Caco-2 (cell line): ENCODE measurements around the gene PNLDC1. TPM values are rescaled to one million over a fixed set of nuclear protein-coding genes. Genes with fewer than 3 reads are reported as not detected.
A peak's percentile ranks its signal among the peaks of the same experiment; 100 is the strongest.

Source experiments
- BruUV-seq: library from RNA; stranded (reverse); fragments of 400-500 nt; replicated peaks from 2 replicates; lab custom pipeline; 2021; lab: Mats Ljungman, UMichigan
- CTCF ChIA-PET: fragments of 300-600 bp; sonication (Branson Sonifier 250); formaldehyde crosslinking; loops from one replicate; lab custom pipeline; 2022; ENCODE audit warnings: antibody characterized with exemption; lab: Charles Lee
- POLR2A ChIA-PET: fragments of 300-600 bp; sonication (Branson Sonifier 250); formaldehyde crosslinking; loops from one replicate; lab custom pipeline; 2022; ENCODE audit warnings: antibody characterized with exemption; lab: Charles Lee
- DNase-seq, 2 experiments: peaks; one replicate each; pipeline versions ENCODE4 v3.0.0 to v3.0.0-alpha.2; 2020 to 2022
- H3K27me3 ChIP-seq: replicated peaks from 2 replicates; pipeline ENCODE4 v1.6.0; 2011; ENCODE audit warnings: low read length; ENCODE audit not compliant: control insufficient read depth, insufficient read depth
- H3K36me3 ChIP-seq: 2 replicates; pipeline ENCODE4 v1.5.1; 2011; ENCODE audit warnings: low read length; ENCODE audit not compliant: control insufficient read depth, insufficient read depth
- H3K4me1 ChIP-seq: fragments of 250-450 bp; sonication (Bioruptor Pico); 2 replicates; pipeline ENCODE4 v1.5.1; 2020; ENCODE audit warnings: mild to moderate bottlenecking
- H3K4me3 ChIP-seq: 2 replicates; pipeline ENCODE4 v1.5.1; 2011; ENCODE audit warnings: low read depth, mild to moderate bottlenecking, control low read depth, low read length
- H3K9me3 ChIP-seq: fragments of 250-450 bp; sonication (Bioruptor Pico); 2 replicates; pipeline ENCODE4 v1.5.1; 2020; ENCODE audit warnings: mild to moderate bottlenecking, moderate library complexity
- H3K27ac Mint-ChIP-seq: one replicate; pipeline ENCODE4 v1.8.0; 2022; ENCODE audit warnings: mixed read lengths; ENCODE audit not compliant: unreplicated experiment
- H3K27me3 Mint-ChIP-seq: one replicate; pipeline ENCODE4 v1.8.0; 2022; ENCODE audit warnings: mixed read lengths; ENCODE audit not compliant: insufficient read depth, unreplicated experiment
- H3K36me3 Mint-ChIP-seq: one replicate; pipeline ENCODE4 v1.8.0; 2022; ENCODE audit warnings: mild to moderate bottlenecking, mixed read lengths; ENCODE audit not compliant: insufficient read depth, unreplicated experiment
- H3K4me1 Mint-ChIP-seq: one replicate; pipeline ENCODE4 v1.8.0; 2022; ENCODE audit warnings: low read depth, mixed read lengths; ENCODE audit not compliant: unreplicated experiment
- H3K4me3 Mint-ChIP-seq: one replicate; pipeline ENCODE4 v1.8.0; 2022; ENCODE audit warnings: mild to moderate bottlenecking, moderate library complexity, mixed read lengths; ENCODE audit not compliant: unreplicated experiment
- H3K9me3 Mint-ChIP-seq: one replicate; pipeline ENCODE4 v1.8.0; 2022; ENCODE audit warnings: mixed read lengths; ENCODE audit not compliant: unreplicated experiment
- intact Hi-C: fragments of 100-400 bp; cut with micrococcal nuclease; formaldehyde crosslinking; loops from one replicate; pipeline ENCODE4 v1.10.0; 2022; ENCODE audit not compliant: unreplicated experiment
- total RNA-seq: library from RNA; stranded (reverse); gene quantifications from 2 replicates; pipeline ENCODE4 v1.2.3, GENCODE V29; 2022
- TF ChIP-seq, protein P1 (sequence below), 2 experiments: fragments of 200-600 bp in 1 of 2; IDR thresholded peaks; 1 replicate in 1 of 2; 2 replicates in 1 of 2; pipeline versions ENCODE4 v1.5.1 to v1.8.0; 2011 to 2022; ENCODE audit warnings: antibody characterized with exemption in 1 of 2, control low read depth in 1 of 2, inconsistent platforms in 1 of 2, low read depth in 1 of 2, low read length in 1 of 2, mild to moderate bottlenecking in 1 of 2, moderate library complexity in 1 of 2; ENCODE audit not compliant: insufficient read depth in 1 of 2, severe bottlenecking in 1 of 2, unreplicated experiment in 1 of 2

PNLDC1 gene
- total RNA-seq, 1 experiment from 2014 or later: 0.32 TPM

DNA sequence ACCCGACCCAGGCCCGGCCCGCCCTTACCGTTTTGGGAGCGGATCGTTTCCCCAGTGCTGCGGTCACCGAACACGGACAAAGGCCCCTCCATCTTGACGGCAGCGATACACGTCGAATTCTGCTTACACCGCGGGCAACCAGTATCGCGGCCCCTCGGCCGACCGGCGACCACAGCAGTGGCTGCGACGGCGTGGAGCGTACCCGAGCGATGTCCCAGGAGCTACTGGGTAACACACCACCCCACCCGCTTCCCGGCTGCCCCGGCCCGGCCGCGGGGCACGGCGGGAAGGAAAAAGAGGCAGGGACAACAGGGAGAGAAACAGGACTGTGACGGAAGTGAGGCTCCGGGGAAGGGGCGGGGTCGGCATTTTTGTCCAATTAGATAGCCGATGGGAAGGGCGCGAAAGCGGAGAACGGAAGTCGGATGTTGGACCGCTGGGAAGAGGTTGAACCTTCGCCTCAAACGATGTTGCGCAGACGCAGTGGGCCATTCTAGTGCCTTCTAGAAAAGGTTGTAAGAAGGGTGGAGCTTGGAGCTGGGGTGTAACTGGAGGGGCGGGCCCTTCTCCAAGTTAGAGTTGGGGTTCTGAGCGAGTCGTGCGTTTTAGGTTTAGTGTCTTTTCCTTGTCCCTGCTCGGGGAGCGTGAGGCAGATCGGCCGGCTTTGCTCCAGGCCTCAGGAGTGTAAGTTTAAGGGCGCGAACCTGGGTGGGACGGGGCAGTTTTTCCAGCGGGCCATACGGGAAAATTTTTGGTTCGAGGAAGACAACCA is 10.5 kb upstream of the PNLDC1 start, which contains the start of gene TCP1:
TSS of gene TCP1 (minus strand) at position 226 of the 772 bp plus-strand sequence. CDS start at position 92, 134 bp downstream.
- CTCF ChIA-PET: interaction anchor here (0.7 to 1.6 kb wide), 5 partner anchors 17 to 1184 kb away, joined by 4 to 9 read pairs (median 4); partner anchors contain the start of gene ACAT2
- Mint-ChIP-seq H3K36me3 (peaks cover 97% of the 10 kb centered on the region), H3K27ac (peak within 1 kb of the TSS; percentile 98), H3K27me3 (no peaks in the 10 kb centered on the region), H3K4me3 (peak within 1 kb of the TSS; percentile 96), H3K9me3 (no peaks in the 10 kb centered on the region), H3K4me1 (peaks cover 18% of the 10 kb centered on the region)
- POLR2A ChIA-PET: interaction anchor here (0.5 to 4.4 kb wide), 10 partner anchors 17 to 98 kb away, joined by 3 to 71 read pairs (median 4); partner anchors contain the start of genes ACAT2 and WTAP
- Histone ChIP-seq H3K36me3 (peaks cover 3% of the 10 kb centered on the region), H3K27me3 (no peaks in the 10 kb centered on the region), H3K9me3 (no peaks in the 10 kb centered on the region), H3K4me1 (peaks cover 18% of the 10 kb centered on the region), H3K4me3 (peak within 1 kb of the TSS; percentile 95)
- TF ChIP-seq, protein P1, sequence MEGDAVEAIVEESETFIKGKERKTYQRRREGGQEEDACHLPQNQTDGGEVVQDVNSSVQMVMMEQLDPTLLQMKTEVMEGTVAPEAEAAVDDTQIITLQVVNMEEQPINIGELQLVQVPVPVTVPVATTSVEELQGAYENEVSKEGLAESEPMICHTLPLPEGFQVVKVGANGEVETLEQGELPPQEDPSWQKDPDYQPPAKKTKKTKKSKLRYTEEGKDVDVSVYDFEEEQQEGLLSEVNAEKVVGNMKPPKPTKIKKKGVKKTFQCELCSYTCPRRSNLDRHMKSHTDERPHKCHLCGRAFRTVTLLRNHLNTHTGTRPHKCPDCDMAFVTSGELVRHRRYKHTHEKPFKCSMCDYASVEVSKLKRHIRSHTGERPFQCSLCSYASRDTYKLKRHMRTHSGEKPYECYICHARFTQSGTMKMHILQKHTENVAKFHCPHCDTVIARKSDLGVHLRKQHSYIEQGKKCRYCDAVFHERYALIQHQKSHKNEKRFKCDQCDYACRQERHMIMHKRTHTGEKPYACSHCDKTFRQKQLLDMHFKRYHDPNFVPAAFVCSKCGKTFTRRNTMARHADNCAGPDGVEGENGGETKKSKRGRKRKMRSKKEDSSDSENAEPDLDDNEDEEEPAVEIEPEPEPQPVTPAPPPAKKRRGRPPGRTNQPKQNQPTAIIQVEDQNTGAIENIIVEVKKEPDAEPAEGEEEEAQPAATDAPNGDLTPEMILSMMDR (IDR thresholded peaks at IDR 0.05; ENCODE audit: insufficient read depth in 1 of 2, low read depth in 1 of 2, low read length in 1 of 2, severe bottlenecking in 1 of 2, unreplicated experiment in 1 of 2): no peak
- intact Hi-C loops: loop anchor here (1.0 to 5.0 kb wide), 5 partner anchors 18 to 96 kb away; partner anchors contain the start of genes ACAT2, SOD2 and WTAP
- peak; percentile 98 to 99 for DNase-seq
- BruUV-seq: no TSS peak

- H3K4me1 ChIP-seq: peaks cover 18% of the 10 kb centered on the region
- BruUV-seq: TSS peak; percentile 33
- H3K4me3 ChIP-seq: peak within 1 kb of the TSS; percentile 95
- H3K9me3 ChIP-seq: no peaks in the 10 kb centered on the region
- peaks cover 3% of the 10 kb centered on the region for H3K36me3 ChIP-seq
- intact Hi-C loops: loop anchor here (1.0 kb wide), 2 partner anchors 17 to 63 kb away; partner anchors contain the start of gene WTAP
- H3K4me3 Mint-ChIP-seq: peak within 1 kb of the TSS; percentile 96
- ChIA-PET POLR2A (interaction anchor here (0.6 to 4.4 kb wide), 11 partner anchors 16 to 179 kb away, joined by 3 to 71 read pairs (median 4); partner anchors contain the start of genes ACAT2 and WTAP), CTCF (interaction anchor here (0.9 to 1.6 kb wide), 5 partner anchors 16 to 656 kb away, joined by 3 to 7 read pairs (median 4); partner anchors contain the start of gene ACAT2)
- peaks cover 18% of the 10 kb centered on the region for H3K4me1 Mint-ChIP-seq
- no peaks in the 10 kb centered on the region for H3K27me3 Mint-ChIP-seq
- DNase-seq: peak; percentile 91 to 95
- peak within 1 kb of the TSS; percentile 98 for H3K27ac Mint-ChIP-seq
- TF ChIP-seq, protein P1 (IDR thresholded peaks at IDR 0.05; ENCODE audit: insufficient read depth in 1 of 2, low read depth in 1 of 2, low read length in 1 of 2, severe bottlenecking in 1 of 2, unreplicated experiment in 1 of 2): no peak
- no peaks in the 10 kb centered on the region for H3K9me3 Mint-ChIP-seq
- no peaks in the 10 kb centered on the region for H3K27me3 ChIP-seq
- H3K36me3 Mint-ChIP-seq: peaks cover 94% of the 10 kb centered on the region
These were observed 9.7 kb upstream of the PNLDC1 start, which contains the start of gene MRPL18 for GRCh38 chr6:159790149-159790955. Gene MRPL18 (plus strand): TSS chr6:159790467. CDS start chr6:159790588, 121 bp downstream.
